Measurements from ENCODE around the gene COPS6. TPM values are rescaled to one million over a fixed set of nuclear protein-coding genes. Genes with fewer than 3 reads are reported as not detected.

Gene COPS6
- total RNA-seq, 1 experiment from 2014 or later: 182 TPM

DNA sequence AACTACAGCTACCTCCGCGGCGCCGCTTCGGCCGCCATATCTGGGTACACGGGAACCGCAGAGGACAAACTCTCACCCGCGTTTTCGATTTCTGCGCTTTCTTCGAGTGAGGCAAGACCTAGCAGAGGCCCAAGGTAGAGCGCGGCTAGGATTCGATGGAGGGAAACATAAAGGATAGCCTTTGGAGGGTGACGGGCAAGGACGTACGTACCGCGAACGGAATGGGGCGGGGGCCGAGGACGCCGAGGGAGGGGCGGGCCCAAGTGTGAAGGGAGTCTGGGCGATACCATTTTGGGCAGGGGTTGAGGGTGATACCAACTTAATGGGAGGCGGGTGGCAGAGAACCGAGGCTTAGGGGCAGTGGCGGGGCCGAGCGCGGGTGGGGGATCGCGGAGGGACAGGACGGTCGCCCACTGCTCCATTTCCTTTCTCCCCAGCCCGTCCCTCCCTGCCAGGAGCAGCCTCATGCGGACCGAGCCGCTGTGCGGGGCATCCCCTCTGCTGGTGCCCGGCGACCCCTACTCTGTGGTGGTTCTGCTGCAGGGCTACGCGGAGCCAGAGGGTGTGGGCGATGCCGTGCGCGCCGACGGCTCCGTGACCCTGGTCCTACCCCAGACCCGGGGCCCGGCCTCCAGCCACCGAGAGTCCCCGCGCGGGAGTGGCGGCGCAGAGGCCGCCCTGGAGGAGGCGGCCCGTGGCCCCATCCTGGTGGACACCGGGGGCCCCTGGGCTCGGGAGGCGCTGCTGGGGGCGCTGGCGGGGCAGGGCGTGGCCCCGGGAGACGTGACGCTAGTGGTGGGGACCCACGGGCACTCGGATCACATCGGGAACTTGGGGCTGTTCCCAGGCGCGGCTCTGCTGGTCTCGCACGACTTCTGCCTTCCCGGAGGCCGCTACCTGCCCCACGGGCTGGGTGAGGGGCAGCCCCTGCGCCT is 38.4 kb downstream of the COPS6 start, which contains the start of gene MBLAC1:
Gene MBLAC1, plus strand, starts transcription at position 37 of the 935 bp plus-strand sequence. Its CDS starts 429 bp downstream, at position 466.
- ChIA-PET POLR2A (interaction anchor here (0.5 to 0.9 kb wide), 3 partner anchors 25 to 46 kb away, joined by 3 to 15 read pairs (median 8); no protein-coding TSS in a partner anchor), CTCF (interaction anchor here (0.7 kb wide), 1 partner anchor 22 kb away, joined by 6 read pairs; the partner anchor contains the start of gene LAMTOR4)
- BruUV-seq (replicated peaks): TSS peak; percentile 56
- Histone ChIP-seq H3K4me1 (ENCODE audit: control insufficient read depth, insufficient read depth, low read length) (peaks cover 22% of the 10 kb centered on the region), H3K36me3 (ENCODE audit: control insufficient read depth, insufficient read depth, low read length) (peaks cover 2% of the 10 kb centered on the region; the same call in 1 of the 2 replicates), H3K27ac (ENCODE audit: low read length) (peak within 1 kb of the TSS; percentile 97), H3K4me3 (ENCODE audit: low read depth in 2 of 2, low read length in 2 of 2) (peak within 1 kb of the TSS; percentile 82 to 98), H3K27me3 (ENCODE audit: control insufficient read depth, insufficient read depth, low read length) (no peaks in the 10 kb centered on the region), H3K9me3 (ENCODE audit: control insufficient read depth, insufficient read depth, low read depth, low read length) (no peaks in the 10 kb centered on the region)
- intact Hi-C loops (cut with micrococcal nuclease; ENCODE audit: unreplicated experiment): no loop called here
- peak; percentile 75 for DNase-seq (ENCODE audit: low read depth, low spot score)
- TF ChIP-seq SIN3A (IDR thresholded peaks at IDR 0.05; ENCODE audit: borderline replicate concordance, insufficient read depth, low read depth, low read length): 0 out of 2 replicates have a peak, but pooled peaks have one; percentile 37
- no peak for TF ChIP-seq TCF7L2 (IDR thresholded peaks at IDR 0.05; ENCODE audit: low read depth, low read length)
- peak; percentile 91 for TF ChIP-seq POLR2AphosphoS5 (IDR thresholded peaks at IDR 0.05; ENCODE audit: low read depth, low read length)
- TF ChIP-seq, protein P1, sequence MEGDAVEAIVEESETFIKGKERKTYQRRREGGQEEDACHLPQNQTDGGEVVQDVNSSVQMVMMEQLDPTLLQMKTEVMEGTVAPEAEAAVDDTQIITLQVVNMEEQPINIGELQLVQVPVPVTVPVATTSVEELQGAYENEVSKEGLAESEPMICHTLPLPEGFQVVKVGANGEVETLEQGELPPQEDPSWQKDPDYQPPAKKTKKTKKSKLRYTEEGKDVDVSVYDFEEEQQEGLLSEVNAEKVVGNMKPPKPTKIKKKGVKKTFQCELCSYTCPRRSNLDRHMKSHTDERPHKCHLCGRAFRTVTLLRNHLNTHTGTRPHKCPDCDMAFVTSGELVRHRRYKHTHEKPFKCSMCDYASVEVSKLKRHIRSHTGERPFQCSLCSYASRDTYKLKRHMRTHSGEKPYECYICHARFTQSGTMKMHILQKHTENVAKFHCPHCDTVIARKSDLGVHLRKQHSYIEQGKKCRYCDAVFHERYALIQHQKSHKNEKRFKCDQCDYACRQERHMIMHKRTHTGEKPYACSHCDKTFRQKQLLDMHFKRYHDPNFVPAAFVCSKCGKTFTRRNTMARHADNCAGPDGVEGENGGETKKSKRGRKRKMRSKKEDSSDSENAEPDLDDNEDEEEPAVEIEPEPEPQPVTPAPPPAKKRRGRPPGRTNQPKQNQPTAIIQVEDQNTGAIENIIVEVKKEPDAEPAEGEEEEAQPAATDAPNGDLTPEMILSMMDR (IDR thresholded peaks at IDR 0.05): no peak
- in situ Hi-C loops (cut with HindIII; ENCODE audit: low pct_unique_long_range_greater_than_20kb, low sequenced_read_pairs): no loop called here
- peak; percentile 82 for ATAC-seq

DNA sequence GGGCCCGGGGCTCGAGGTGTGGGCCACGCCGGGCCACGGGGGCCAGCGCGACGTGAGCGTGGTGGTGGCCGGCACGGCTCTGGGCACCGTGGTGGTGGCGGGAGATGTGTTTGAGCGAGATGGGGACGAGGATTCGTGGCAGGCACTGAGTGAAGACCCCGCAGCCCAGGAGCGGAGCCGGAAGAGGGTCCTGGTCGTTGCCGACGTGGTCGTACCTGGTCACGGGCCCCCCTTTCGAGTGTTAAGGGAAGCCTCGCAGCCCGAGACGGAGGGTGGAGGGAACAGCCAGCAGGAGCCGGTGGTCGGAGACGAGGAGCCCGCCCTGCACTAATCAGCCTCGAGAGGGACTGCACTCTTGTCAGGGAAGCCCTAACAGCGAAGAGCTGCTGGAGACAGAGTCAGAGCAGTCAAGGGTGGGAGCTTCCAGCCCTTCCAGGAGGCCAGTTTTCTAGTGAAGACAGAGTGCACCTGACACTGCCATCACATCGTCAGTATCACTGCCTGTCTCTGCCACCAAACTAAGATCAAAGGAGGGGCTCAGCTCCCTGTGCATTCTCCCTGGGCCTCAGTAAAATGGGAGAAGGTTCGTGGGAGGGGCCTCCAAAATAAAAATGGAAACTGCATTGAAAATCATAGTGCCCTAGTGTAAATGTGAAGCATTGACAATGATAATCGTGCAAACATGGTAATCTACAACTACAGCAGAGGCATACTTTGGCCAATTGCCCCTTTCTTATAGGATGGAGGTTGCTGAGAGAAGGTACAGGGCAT is 39.3 kb downstream of the COPS6 start:
- ChIA-PET POLR2A (interaction anchor here (0.5 to 1.0 kb wide), 3 partner anchors 27 to 82 kb away, joined by 3 to 8 read pairs (median 5); partner anchors contain the start of genes AP4M1 and MCM7), CTCF (interaction anchor here (0.9 kb wide), 1 partner anchor 10 kb away, joined by 4 read pairs; no protein-coding TSS in a partner anchor)
- Histone ChIP-seq H3K4me1 (ENCODE audit: control insufficient read depth, insufficient read depth, low read length) (peaks cover 18% of the 10 kb centered on the region), H3K27ac (ENCODE audit: low read length) (peak overlapping the region; percentile 97), H3K9me3 (ENCODE audit: control insufficient read depth, insufficient read depth, low read depth, low read length) (no peaks in the 10 kb centered on the region), H3K36me3 (ENCODE audit: control insufficient read depth, insufficient read depth, low read length) (peaks cover 2% of the 10 kb centered on the region; the same call in 1 of the 2 replicates), H3K4me3 (ENCODE audit: low read depth in 2 of 2, low read length in 2 of 2) (peak overlapping the region; percentile 82 to 98), H3K27me3 (ENCODE audit: control insufficient read depth, insufficient read depth, low read length) (no peaks in the 10 kb centered on the region)
- no TSS peak for BruUV-seq (replicated peaks)
- TF ChIP-seq POLR2AphosphoS5 (IDR thresholded peaks at IDR 0.05; ENCODE audit: low read depth, low read length) (no peak), TCF7L2 (IDR thresholded peaks at IDR 0.05; ENCODE audit: low read depth, low read length) (no peak), SIN3A (IDR thresholded peaks at IDR 0.05; ENCODE audit: borderline replicate concordance, insufficient read depth, low read depth, low read length) (no peak)
- TF ChIP-seq, protein P1 (IDR thresholded peaks at IDR 0.05): no peak
- TF ChIP-seq, protein P2, sequence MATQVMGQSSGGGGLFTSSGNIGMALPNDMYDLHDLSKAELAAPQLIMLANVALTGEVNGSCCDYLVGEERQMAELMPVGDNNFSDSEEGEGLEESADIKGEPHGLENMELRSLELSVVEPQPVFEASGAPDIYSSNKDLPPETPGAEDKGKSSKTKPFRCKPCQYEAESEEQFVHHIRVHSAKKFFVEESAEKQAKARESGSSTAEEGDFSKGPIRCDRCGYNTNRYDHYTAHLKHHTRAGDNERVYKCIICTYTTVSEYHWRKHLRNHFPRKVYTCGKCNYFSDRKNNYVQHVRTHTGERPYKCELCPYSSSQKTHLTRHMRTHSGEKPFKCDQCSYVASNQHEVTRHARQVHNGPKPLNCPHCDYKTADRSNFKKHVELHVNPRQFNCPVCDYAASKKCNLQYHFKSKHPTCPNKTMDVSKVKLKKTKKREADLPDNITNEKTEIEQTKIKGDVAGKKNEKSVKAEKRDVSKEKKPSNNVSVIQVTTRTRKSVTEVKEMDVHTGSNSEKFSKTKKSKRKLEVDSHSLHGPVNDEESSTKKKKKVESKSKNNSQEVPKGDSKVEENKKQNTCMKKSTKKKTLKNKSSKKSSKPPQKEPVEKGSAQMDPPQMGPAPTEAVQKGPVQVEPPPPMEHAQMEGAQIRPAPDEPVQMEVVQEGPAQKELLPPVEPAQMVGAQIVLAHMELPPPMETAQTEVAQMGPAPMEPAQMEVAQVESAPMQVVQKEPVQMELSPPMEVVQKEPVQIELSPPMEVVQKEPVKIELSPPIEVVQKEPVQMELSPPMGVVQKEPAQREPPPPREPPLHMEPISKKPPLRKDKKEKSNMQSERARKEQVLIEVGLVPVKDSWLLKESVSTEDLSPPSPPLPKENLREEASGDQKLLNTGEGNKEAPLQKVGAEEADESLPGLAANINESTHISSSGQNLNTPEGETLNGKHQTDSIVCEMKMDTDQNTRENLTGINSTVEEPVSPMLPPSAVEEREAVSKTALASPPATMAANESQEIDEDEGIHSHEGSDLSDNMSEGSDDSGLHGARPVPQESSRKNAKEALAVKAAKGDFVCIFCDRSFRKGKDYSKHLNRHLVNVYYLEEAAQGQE (IDR thresholded peaks at IDR 0.05; ENCODE audit: insufficient read depth in 1 of 2, low read depth in 2 of 2, low read length in 1 of 2): no peak
- intact Hi-C loops (cut with micrococcal nuclease; ENCODE audit: unreplicated experiment) (no loop called here), in situ Hi-C loops (cut with HindIII; ENCODE audit: low pct_unique_long_range_greater_than_20kb, low sequenced_read_pairs) (no loop called here)
- DNase-seq (ENCODE audit: low read depth, low spot score): no peak
- peak; percentile 20; the same call in 1 of the 2 replicates for ATAC-seq
